ENCODE measurements around the gene YJEFN3. TPM values are rescaled to one million over a fixed set of nuclear protein-coding genes. Genes with fewer than 3 reads are reported as not detected.

The YJEFN3 gene
- polyA plus RNA-seq, 2 of the 4 experiments (the other 2 are of a cell fraction), result 3.2 to 7.2 TPM

DNA sequence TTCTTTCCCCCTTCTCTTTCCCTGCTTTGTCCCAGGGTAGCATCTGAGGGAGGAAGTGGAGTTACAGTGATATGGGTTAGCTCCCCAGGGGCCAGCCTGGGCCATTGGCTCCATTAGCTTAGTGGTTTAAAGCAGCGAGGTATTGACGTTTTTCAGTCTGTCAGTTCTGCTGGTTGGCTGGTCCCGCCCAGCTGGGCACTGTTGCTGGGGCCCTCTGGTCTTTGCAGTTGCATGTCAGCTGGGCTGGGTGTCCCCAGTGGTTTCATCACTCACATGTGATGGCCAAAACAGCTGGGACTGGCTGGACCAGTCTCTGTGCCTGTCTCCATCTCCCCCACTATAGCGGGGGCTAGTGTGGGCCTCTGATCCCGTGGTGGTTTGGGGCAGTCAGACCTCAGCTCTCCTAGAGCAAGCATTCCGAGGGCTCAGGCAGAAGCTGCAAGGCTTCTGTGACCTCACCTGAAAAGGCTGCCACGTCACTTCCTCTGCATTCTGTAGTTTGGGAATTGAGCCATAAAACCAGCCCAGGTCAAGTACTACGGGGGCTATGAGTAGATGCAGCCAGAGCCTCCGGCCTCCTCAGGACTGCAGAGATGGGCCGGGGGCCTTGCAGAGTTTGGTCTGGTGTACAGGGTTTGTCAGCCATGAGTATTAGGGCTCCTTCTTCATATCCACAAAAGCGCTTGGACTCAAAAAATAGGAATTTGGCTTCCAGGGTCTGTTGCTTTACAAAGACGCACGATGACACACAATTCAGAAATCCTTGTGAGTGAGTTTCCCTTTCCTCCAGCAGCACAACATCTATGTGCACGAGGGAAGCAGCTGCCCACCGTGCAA lies 43.3 kb upstream of the YJEFN3 start (continued):
- TF ChIP-seq, protein P1, sequence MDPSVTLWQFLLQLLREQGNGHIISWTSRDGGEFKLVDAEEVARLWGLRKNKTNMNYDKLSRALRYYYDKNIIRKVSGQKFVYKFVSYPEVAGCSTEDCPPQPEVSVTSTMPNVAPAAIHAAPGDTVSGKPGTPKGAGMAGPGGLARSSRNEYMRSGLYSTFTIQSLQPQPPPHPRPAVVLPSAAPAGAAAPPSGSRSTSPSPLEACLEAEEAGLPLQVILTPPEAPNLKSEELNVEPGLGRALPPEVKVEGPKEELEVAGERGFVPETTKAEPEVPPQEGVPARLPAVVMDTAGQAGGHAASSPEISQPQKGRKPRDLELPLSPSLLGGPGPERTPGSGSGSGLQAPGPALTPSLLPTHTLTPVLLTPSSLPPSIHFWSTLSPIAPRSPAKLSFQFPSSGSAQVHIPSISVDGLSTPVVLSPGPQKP (IDR thresholded peaks at IDR 0.05; ENCODE audit: low read depth, low read length), result no peak
- TF ChIP-seq CBX2 (IDR thresholded peaks at IDR 0.05; ENCODE audit: borderline replicate concordance, low read depth), result no peak

DNA sequence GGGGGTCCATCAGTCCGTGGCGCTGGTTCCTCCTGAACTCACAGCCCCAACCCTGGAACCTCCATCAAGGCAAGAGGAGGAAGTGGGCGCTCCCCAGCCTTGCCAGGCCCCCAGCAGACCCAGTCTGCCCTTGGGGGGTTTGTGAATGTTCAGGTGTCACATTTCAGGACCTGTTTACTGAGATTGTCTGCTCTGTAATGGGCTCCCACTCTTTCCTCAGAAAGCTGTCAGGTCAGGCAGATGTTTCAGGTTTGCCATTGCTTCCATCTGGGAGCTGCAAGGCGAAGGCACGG lies 42.8 kb upstream of the YJEFN3 start:
- TF ChIP-seq MAZ (IDR thresholded peaks at IDR 0.05; ENCODE audit: borderline replicate concordance, low read depth, low read length) (no peak), POLR2AphosphoS2 (conservative IDR thresholded peaks at IDR 0.05; ENCODE audit: low read length) (no peak), FOXS1 (CRISPR knock-in tag; IDR thresholded peaks at IDR 0.05) (no peak), ESRRA (IDR thresholded peaks at IDR 0.05; ENCODE audit: borderline replicate concordance, low read length) (no peak)
- ChIA-PET POLR2A (no interaction called here), CTCF (interaction anchor here (0.9 to 1.1 kb wide), 2 partner anchors 118 to 120 kb away, joined by 3 to 5 read pairs; no protein-coding TSS in a partner anchor)
- H3K4me1 ChIP-seq, result peaks cover 20% of the 10 kb centered on the region; the same call in 2 of the 3 replicates
- no peak overlapping the region for H3K4me2 ChIP-seq
- ATAC-seq (no peak), FAIRE-seq (no peak), DNase-seq (ENCODE audit: low read depth in 1 of 2, low spot score in 1 of 2) (no peak)
- no peak overlapping the region for H3K4me3 ChIP-seq
- no peak overlapping the region for H3K27ac ChIP-seq
- WGBS (ENCODE audit: missing lambda C conversion rate), result 95% methylated on average over 5 of the region's 5 CpGs
- H3K9me3 ChIP-seq, result no peaks in the 10 kb centered on the region

DNA sequence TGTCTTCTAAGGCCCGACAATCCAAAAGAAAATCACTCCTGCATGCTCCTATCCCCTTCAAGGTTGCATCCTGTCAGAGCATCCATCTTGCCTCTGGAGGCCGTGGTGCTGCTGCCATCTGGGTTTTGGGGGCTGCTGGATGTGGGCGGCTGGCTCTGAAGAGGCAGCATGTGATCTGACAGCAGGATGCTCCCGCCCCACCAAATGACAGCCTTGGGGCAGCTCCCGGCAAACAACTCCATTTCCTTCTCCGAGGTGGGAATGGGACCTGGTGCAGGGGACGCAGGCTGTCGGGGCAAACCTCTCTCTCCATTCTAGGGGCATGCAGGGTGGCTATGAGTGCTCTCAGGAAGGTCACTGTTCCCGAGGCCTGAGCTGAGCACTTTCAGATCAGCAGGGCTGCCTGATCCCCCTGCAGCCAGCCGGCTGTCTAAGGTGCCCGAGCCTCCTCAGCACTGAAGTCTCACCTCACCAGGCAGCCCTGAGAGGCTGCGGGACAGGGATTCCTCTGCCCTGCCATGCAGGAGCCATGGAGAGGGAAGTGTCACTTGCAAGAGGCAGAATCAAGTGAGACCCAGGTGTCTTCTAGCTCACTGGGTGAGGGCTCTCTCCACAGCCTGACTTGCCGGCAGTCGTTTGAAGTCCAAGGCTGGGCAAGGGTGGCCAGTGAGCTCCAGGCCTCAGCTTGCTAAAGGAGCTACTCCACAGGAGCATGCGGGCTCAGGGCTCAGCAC lies 42.2 kb upstream of the YJEFN3 start:
- ChIA-PET CTCF (interaction anchor here (0.9 kb wide), 1 partner anchor 8 kb away, joined by 4 read pairs; no protein-coding TSS in a partner anchor), POLR2A (no interaction called here)
- Histone ChIP-seq H3K4me1 (peaks cover 20% of the 10 kb centered on the region; the same call in 2 of the 3 replicates), H3K27ac (no peak overlapping the region), H3K4me2 (no peak overlapping the region), H3K9me3 (no peaks in the 10 kb centered on the region), H3K4me3 (no peak overlapping the region)
- TF ChIP-seq EP300 (IDR thresholded peaks at IDR 0.05), result no peak
- no peak for TF ChIP-seq BHLHE40 (IDR thresholded peaks at IDR 0.05; ENCODE audit: low read depth, low read length)
- TF ChIP-seq ZSCAN20 (CRISPR knock-in tag; IDR thresholded peaks at IDR 0.05), result no peak
- TF ChIP-seq TP53 (CRISPR knock-in tag; IDR thresholded peaks at IDR 0.05), result no peak
- no peak for TF ChIP-seq JUN (IDR thresholded peaks at IDR 0.05)
- WGBS (ENCODE audit: missing lambda C conversion rate), result 94% methylated on average over 2 of the region's 15 CpGs
- no peak for DNase-seq (ENCODE audit: low read depth in 1 of 2, low spot score in 1 of 2)
- ATAC-seq, result no peak
- no peak for FAIRE-seq

DNA sequence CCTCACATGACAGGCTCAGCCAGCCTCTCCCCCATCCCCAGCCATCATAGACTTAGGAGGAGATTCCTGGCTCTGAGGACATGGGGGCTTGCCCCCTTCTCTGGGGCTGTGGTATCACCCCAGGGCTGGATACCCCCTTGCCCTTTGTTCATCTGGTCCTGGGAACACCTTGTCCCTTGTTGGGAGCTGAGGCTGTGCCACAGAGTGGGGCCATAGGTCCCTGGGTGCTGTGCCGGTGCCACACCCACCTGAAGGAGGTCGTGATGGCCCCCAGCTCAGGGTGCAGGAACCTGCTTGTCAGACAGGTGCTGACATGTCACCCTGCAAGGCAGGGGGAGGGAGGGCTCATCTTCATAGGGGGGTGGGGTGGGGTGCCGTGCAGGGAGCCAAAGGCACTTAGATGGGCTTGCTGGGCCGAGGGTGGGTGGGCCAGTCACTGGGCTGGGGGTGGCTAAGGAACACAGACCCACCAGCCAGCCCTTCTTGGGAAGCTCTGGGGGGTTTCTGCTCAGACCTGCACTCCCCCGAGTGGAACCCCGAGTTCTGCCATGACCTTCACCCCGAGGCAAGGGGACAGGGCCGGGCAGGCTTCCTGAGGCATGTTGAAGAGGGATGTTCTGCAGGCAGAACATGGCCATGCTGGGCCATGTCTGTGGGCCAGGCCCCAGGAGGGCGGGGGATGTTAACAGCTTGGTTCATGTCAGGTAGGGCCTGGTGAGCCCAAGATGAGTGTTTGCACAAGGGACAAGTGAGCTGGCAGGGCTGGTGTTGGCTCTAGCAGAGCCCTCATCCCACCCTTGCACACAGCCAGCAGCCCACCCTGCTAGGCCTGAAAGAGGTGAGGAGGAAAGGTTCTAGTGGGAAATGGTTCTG lies 41.4 kb upstream of the YJEFN3 start:
- H3K9me3 ChIP-seq, result no peaks in the 10 kb centered on the region
- TF ChIP-seq EHMT2 (IDR thresholded peaks at IDR 0.05; ENCODE audit: low read depth) (no peak), EHF (CRISPR knock-in tag; IDR thresholded peaks at IDR 0.05) (no peak), HOXB13 (CRISPR knock-in tag; IDR thresholded peaks at IDR 0.05; ENCODE audit: low read depth) (no peak), ZFP36 (IDR thresholded peaks at IDR 0.05; ENCODE audit: borderline replicate concordance, partially characterized antibody) (no peak), JUN (IDR thresholded peaks at IDR 0.05) (no peak), CBX2 (IDR thresholded peaks at IDR 0.05; ENCODE audit: borderline replicate concordance, low read depth) (no peak), JUNB (IDR thresholded peaks at IDR 0.05) (no peak), RNF2 (IDR thresholded peaks at IDR 0.05; ENCODE audit: borderline replicate concordance, low read depth) (no peak), ZC3H11A (IDR thresholded peaks at IDR 0.05) (no peak)
- TF ChIP-seq, protein P2, sequence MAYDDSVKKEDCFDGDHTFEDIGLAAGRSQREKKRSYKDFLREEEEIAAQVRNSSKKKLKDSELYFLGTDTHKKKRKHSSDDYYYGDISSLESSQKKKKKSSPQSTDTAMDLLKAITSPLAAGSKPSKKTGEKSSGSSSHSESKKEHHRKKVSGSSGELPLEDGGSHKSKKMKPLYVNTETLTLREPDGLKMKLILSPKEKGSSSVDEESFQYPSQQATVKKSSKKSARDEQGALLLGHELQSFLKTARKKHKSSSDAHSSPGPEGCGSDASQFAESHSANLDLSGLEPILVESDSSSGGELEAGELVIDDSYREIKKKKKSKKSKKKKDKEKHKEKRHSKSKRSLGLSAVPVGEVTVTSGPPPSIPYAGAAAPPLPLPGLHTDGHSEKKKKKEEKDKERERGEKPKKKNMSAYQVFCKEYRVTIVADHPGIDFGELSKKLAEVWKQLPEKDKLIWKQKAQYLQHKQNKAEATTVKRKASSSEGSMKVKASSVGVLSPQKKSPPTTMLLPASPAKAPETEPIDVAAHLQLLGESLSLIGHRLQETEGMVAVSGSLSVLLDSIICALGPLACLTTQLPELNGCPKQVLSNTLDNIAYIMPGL (CRISPR knock-in tag; IDR thresholded peaks at IDR 0.05; ENCODE audit: borderline replicate concordance), result no peak
- TF ChIP-seq, protein P3, sequence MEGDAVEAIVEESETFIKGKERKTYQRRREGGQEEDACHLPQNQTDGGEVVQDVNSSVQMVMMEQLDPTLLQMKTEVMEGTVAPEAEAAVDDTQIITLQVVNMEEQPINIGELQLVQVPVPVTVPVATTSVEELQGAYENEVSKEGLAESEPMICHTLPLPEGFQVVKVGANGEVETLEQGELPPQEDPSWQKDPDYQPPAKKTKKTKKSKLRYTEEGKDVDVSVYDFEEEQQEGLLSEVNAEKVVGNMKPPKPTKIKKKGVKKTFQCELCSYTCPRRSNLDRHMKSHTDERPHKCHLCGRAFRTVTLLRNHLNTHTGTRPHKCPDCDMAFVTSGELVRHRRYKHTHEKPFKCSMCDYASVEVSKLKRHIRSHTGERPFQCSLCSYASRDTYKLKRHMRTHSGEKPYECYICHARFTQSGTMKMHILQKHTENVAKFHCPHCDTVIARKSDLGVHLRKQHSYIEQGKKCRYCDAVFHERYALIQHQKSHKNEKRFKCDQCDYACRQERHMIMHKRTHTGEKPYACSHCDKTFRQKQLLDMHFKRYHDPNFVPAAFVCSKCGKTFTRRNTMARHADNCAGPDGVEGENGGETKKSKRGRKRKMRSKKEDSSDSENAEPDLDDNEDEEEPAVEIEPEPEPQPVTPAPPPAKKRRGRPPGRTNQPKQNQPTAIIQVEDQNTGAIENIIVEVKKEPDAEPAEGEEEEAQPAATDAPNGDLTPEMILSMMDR (IDR thresholded peaks at IDR 0.05), result no peak
- TF ChIP-seq, protein P4, sequence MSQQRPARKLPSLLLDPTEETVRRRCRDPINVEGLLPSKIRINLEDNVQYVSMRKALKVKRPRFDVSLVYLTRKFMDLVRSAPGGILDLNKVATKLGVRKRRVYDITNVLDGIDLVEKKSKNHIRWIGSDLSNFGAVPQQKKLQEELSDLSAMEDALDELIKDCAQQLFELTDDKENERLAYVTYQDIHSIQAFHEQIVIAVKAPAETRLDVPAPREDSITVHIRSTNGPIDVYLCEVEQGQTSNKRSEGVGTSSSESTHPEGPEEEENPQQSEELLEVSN (IDR thresholded peaks at IDR 0.05; ENCODE audit: borderline replicate concordance, low read depth), result no peak
- TF ChIP-seq, protein P5, sequence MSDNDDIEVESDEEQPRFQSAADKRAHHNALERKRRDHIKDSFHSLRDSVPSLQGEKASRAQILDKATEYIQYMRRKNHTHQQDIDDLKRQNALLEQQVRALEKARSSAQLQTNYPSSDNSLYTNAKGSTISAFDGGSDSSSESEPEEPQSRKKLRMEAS (IDR thresholded peaks at IDR 0.05), result no peak
- peaks cover 20% of the 10 kb centered on the region; the same call in 2 of the 3 replicates for H3K4me1 ChIP-seq
- no peak for ATAC-seq
- CTCF ChIA-PET, result interaction anchor here (0.9 to 1.5 kb wide), 3 partner anchors 9 to 121 kb away, joined by 3 to 6 read pairs (median 4); no protein-coding TSS in a partner anchor
- H3K4me3 ChIP-seq, result no peak overlapping the region
- H3K27ac ChIP-seq, result no peak overlapping the region
- FAIRE-seq, result no peak
- H3K4me2 ChIP-seq, result no peak overlapping the region
- POLR2A ChIA-PET, result no interaction called here
- DNase-seq (ENCODE audit: low read depth in 1 of 2, low spot score in 1 of 2), result no peak
- no CpG with 5 or more reads among the region's 9 CpGs for WGBS (ENCODE audit: missing lambda C conversion rate)

Measured in A549 (cell line).